NCI-H2196 treated with DMSO at 0.1 percent for 48 hours (cell line): ENCODE measurements around the gene AUTS2.

ENCODE experiments used
- DNase-seq: peaks from one replicate; lab custom pipeline; 2025; ENCODE audit not compliant: unreplicated experiment; lab: John Stamatoyannopoulos, UW

The AUTS2 gene

GRCh38 chr7:69754476-69754875 is 156.2 kb downstream of the AUTS2 start:
- no peak for DNase-seq

DNA sequence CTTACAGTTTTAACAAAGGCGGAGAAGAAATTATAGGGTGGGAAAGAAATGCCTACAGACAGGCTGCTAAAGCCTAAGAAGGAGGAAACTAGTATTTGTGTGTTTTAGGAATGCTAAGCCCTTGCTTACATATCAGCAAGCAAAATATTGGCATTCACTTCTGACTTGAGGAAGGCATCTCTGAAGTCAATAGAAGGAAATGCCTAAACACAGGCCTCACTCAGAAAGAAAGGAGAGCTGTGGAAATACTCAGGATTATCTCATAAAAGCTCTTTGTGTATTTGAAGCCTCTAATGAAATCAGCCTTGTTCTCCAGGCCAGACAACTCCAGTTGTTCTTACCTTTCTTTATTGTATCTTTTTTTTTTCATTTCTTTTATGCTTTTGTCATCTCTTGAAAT is 158.0 kb downstream of the AUTS2 start:
- no peak for DNase-seq

GRCh38 chr7:69757528-69757927 is 159.3 kb downstream of the AUTS2 start:
- no peak for DNase-seq

GRCh38 chr7:69757981-69758430 is 159.7 kb downstream of the AUTS2 start:
- no peak for DNase-seq

- DNase-seq = no peak
These were observed 161.1 kb downstream of the AUTS2 start for GRCh38 chr7:69759373-69759772.

- DNase-seq = no peak
These were observed 163.1 kb downstream of the AUTS2 start for GRCh38 chr7:69761290-69761922.

GRCh38 chr7:69762821-69763352 is 164.6 kb downstream of the AUTS2 start:
- DNase-seq = no peak

- DNase-seq = no peak
These were observed 165.2 kb downstream of the AUTS2 start for GRCh38 chr7:69763513-69763912.

GRCh38 chr7:69764147-69764546 is 165.9 kb downstream of the AUTS2 start:
- no peak for DNase-seq

DNA sequence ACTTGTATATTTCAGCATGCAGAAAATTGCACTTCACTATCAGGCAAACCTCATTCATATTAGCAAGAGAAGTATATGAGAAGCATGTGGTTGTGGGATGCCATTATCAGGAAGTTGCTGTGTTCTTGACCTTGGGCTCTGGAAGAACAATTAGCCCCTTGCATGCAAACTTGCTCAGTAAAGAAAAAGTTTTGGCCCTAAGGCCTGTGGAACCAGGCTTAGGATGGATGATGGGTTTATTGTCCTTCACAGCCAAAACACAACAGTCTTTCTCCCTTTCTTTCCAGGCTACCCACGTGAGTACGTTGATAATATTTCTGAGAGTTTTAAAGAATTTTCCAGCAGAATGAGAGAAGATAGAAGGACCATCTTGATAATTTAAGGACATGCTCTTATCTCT is 166.4 kb downstream of the AUTS2 start:
- no peak for DNase-seq

DNA sequence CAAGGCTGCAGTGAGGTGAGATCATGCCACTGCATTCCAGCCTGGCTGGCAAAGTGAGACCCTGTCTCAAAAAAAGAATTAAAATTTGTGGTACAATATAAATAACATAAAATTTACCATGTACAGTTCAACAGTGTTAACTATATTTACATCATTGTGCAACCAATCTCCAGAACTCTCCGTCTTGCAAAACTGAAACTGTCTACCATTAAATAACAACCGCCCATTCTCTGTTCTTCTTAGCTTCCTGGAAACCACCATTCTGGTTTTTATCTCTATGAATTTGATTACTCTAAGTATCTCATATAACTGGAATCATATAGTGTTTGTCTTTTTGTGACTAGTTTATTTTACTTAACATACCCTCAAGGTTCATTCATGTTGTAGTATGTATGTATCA is 167.6 kb downstream of the AUTS2 start:
- DNase-seq = no peak

DNA sequence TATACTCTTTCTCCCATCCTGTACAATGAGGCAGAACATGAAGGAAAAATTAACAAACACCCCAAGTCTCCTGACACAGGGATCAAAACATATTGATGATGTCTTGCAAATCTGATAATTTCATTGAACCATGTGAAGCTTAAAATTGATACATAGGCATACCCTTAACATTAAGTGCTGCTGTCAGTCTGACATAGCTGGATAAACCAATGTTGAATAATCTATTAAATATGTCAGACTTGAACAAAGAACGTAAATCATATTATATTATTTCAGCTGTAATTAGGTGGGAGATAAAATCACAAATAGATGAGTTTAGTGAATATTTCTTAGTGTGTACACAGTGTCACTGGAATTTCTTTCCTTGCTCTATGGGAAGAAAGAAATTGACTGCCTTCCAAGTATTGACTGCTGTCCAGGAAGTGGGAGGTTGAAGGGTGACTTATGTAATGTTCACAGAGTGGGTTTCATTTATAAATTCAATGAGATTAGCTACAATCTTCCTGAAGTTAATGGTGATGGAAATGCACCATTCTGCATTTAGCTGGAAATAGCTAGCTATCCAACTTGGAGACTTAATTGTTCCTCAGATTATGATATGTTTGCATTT is 170.8 kb downstream of the AUTS2 start:
- DNase-seq = no peak

GRCh38 chr7:69769826-69770225 is 171.6 kb downstream of the AUTS2 start:
- no peak for DNase-seq

- no peak for DNase-seq
These were observed 172.3 kb downstream of the AUTS2 start for GRCh38 chr7:69770613-69771012.

GRCh38 chr7:69772718-69773436 is 174.6 kb downstream of the AUTS2 start:
- no peak for DNase-seq

- DNase-seq = no peak
These were observed 175.4 kb downstream of the AUTS2 start for GRCh38 chr7:69773535-69774225.

DNA sequence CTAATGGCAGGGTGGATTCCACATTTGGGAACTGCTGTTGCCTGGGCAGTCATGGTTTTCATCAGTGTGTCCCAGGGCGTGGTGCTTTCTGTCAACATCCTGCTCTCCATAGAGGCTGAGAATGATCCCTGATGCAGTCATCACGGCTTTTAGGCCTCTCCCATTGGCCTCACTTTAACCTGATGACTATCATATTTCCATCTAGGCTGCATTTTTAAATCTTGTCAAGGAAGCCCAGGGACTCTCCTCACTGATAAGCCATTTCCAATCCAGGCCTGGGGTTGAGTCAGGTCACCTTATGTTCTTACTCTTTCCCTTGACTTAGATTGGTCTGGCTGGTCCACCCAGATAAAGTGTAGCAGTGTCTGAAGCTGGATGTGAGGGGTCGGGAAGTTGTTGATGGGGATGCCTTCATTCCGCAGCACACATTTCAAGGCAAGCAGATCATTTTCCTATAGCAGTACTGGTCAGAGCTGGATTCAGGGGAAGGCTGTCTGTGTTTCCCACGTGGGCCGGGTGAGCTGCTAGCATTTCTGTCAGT is 177.0 kb downstream of the AUTS2 start:
- no peak for DNase-seq

- DNase-seq = no peak
These were observed 178.3 kb downstream of the AUTS2 start for GRCh38 chr7:69776611-69777010.

DNA sequence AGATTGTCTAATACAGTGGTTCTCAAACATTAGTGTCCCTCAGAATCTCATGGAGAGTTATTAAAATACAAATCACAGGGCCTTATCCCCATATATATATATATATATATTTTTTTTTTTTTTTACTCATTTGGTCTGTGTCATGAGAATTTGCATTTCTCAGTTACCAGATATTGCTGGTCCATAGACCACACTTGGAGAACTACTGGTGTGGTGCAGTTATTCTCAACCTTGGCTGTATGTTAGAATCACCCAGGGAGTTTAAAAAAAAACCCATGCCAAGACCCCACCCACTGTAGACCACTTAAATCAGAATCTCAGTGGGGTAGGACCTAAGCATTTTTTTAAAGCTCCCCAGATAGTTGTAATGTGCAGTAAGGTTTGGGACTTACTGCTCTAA is 179.9 kb downstream of the AUTS2 start:
- no peak for DNase-seq

GRCh38 chr7:69780379-69780778 is 182.1 kb downstream of the AUTS2 start:
- DNase-seq = peak; percentile 90

GRCh38 chr7:69781412-69781846 is 183.2 kb downstream of the AUTS2 start:
- no peak for DNase-seq
